Hematopoietic multipotent progenitor cell treated with erythropoietin and hydrocortisone succinate and interleukin-3 and kit ligand, for 6 days (in vitro differentiated cells): Measurements from ENCODE around the gene IQCM.

ENCODE experiments used
- DNase-seq: peaks from one replicate; pipeline ENCODE4 v3.0.0-alpha.2; 2015

The IQCM gene

GRCh38 chr4:149815743-149816142 is at the start of gene IQCM:
TSS of gene IQCM (minus strand) at chr4:149815843. CDS start at chr4:149742691, 73,152 bp downstream.
- no peak for DNase-seq

GRCh38 chr4:149857446-149857845 is 41.8 kb upstream of the IQCM start:
- DNase-seq = no peak

GRCh38 chr4:149845743-149846142 is 30.1 kb upstream of the IQCM start:
- DNase-seq = peak; percentile 14

- no peak for DNase-seq
Measured at GRCh38 chr4:149841686-149842085, 26.0 kb upstream of the IQCM start.

GRCh38 chr4:149838036-149838435 is 22.4 kb upstream of the IQCM start:
- DNase-seq = no peak

- DNase-seq = no peak
Measured at GRCh38 chr4:149836546-149836945, 20.9 kb upstream of the IQCM start.

GRCh38 chr4:149835280-149835679 is 19.6 kb upstream of the IQCM start:
- DNase-seq = no peak

GRCh38 chr4:149831656-149832208 is 16.1 kb upstream of the IQCM start:
- no peak for DNase-seq

- no peak for DNase-seq
Measured at GRCh38 chr4:149830823-149831222, 15.2 kb upstream of the IQCM start.

GRCh38 chr4:149825336-149825735 is 9.7 kb upstream of the IQCM start:
- no peak for DNase-seq

- no peak for DNase-seq
Measured at GRCh38 chr4:149823769-149824221, 8.2 kb upstream of the IQCM start.

- no peak for DNase-seq
Measured at GRCh38 chr4:149801416-149801815, 14.2 kb downstream of the IQCM start.

GRCh38 chr4:149799546-149799945 is 16.1 kb downstream of the IQCM start:
- DNase-seq = no peak

GRCh38 chr4:149796381-149796780 is 19.3 kb downstream of the IQCM start:
- no peak for DNase-seq

GRCh38 chr4:149795256-149795655 is 20.4 kb downstream of the IQCM start:
- no peak for DNase-seq

- no peak for DNase-seq
Measured at GRCh38 chr4:149794352-149794751, 21.3 kb downstream of the IQCM start.

GRCh38 chr4:149793459-149793858 is 22.2 kb downstream of the IQCM start:
- no peak for DNase-seq

GRCh38 chr4:149791851-149792250 is 23.8 kb downstream of the IQCM start:
- no peak for DNase-seq

- DNase-seq = no peak
Measured at GRCh38 chr4:149790172-149790907, 25.3 kb downstream of the IQCM start.

- DNase-seq = no peak
Measured at GRCh38 chr4:149788300-149788699, 27.3 kb downstream of the IQCM start.

- DNase-seq = no peak
Measured at GRCh38 chr4:149785696-149786431, 29.8 kb downstream of the IQCM start.

GRCh38 chr4:149784018-149784417 is 31.6 kb downstream of the IQCM start:
- no peak for DNase-seq

GRCh38 chr4:149781150-149781549 is 34.5 kb downstream of the IQCM start:
- DNase-seq = no peak

- no peak for DNase-seq
Measured at GRCh38 chr4:149768477-149768876, 47.2 kb downstream of the IQCM start.
